WTC11 (cell line): Measurements from ENCODE around the gene CAPN11. TPM values are rescaled to one million over a fixed set of nuclear protein-coding genes. Genes with fewer than 3 reads are reported as not detected.

Source experiments
- ATAC-seq: fragments of 200-7000 bp; cut with Tn5 transposase; 2 replicates; pipeline ENCODE4 v1.10.0; 2021; ENCODE audit warnings: mild to moderate bottlenecking, moderate library complexity
- CTCF ChIA-PET: fragments of 300-600 bp; sonication (Branson Sonifier 250); formaldehyde crosslinking; loops from one replicate; lab custom pipeline; 2021; ENCODE audit warnings: antibody characterized with exemption; lab: Charles Lee
- POLR2A ChIA-PET: fragments of 350-600 bp; sonication (Branson Sonifier 250); formaldehyde crosslinking; loops from one replicate; lab custom pipeline; 2021; ENCODE audit warnings: antibody characterized with exemption; lab: Charles Lee
- DNase-seq: peaks from one replicate; pipeline ENCODE4 v3.0.0; 2021; ENCODE audit warnings: low spot score
- H3K27ac Mint-ChIP-seq: 2 replicates; pipeline ENCODE4 v1.8.0; 2021; ENCODE audit warnings: mixed read lengths
- H3K27me3 Mint-ChIP-seq: 2 replicates; pipeline ENCODE4 v1.8.0; 2021; ENCODE audit warnings: low read depth, mild to moderate bottlenecking, moderate library complexity, mixed read lengths
- H3K36me3 Mint-ChIP-seq: 2 replicates; pipeline ENCODE4 v1.8.0; 2021; ENCODE audit warnings: mixed read lengths
- H3K4me1 Mint-ChIP-seq: 2 replicates; pipeline ENCODE4 v1.8.0; 2022; ENCODE audit warnings: mixed read lengths
- H3K4me3 Mint-ChIP-seq: 2 replicates; pipeline ENCODE4 v1.8.0; 2021; ENCODE audit warnings: mild to moderate bottlenecking, moderate library complexity, mixed read lengths
- H3K9me3 Mint-ChIP-seq: 2 replicates; pipeline ENCODE4 v1.8.0; 2021; ENCODE audit warnings: mixed read lengths
- FOXK1 ChIP-seq: sonication (generic); formaldehyde crosslinking; IDR thresholded peaks from 2 replicates; pipeline ENCODE4 v1.8.0; 2022; ENCODE audit warnings: mild to moderate bottlenecking, moderate library complexity, missing genetic modification reagents
- GABPB1 ChIP-seq: sonication (generic); formaldehyde crosslinking; IDR thresholded peaks from 2 replicates; pipeline ENCODE4 v1.8.1; 2023; ENCODE audit warnings: mild to moderate bottlenecking, missing genetic modification reagents
- MXD4 ChIP-seq: fragments of 250-450 bp; sonication (Bioruptor Pico); IDR thresholded peaks from 2 replicates; pipeline ENCODE4 v1.8.0; 2021; ENCODE audit warnings: mild to moderate bottlenecking, moderate library complexity, borderline replicate concordance
- SMAD4 ChIP-seq: sonication (generic); formaldehyde crosslinking; IDR thresholded peaks from 2 replicates; pipeline ENCODE4 v1.8.0; 2022; ENCODE audit warnings: mild to moderate bottlenecking, missing genetic modification reagents
- ZBTB21 ChIP-seq: sonication (generic); formaldehyde crosslinking; IDR thresholded peaks from 2 replicates; pipeline ENCODE4 v1.8.1; 2023; ENCODE audit warnings: mild to moderate bottlenecking, missing genetic modification reagents, borderline replicate concordance
- ZNF121 ChIP-seq: sonication (generic); formaldehyde crosslinking; IDR thresholded peaks from 2 replicates; pipeline ENCODE4 v1.8.0; 2023; ENCODE audit warnings: missing genetic modification reagents
- ZNF423 ChIP-seq: fragments of 250-450 bp; sonication (Bioruptor Pico); IDR thresholded peaks from 2 replicates; pipeline ENCODE4 v2.1.2; 2022; ENCODE audit warnings: mild to moderate bottlenecking, moderate library complexity
- total RNA-seq: library from RNA; stranded (reverse); gene quantifications from 3 replicates; pipeline ENCODE4 v1.2.3, GENCODE V29; 2021
- TF ChIP-seq, protein P1 (sequence below): sonication (generic); formaldehyde crosslinking; IDR thresholded peaks from 2 replicates; pipeline ENCODE4 v1.8.0; 2022; ENCODE audit warnings: missing genetic modification reagents
- TF ChIP-seq, protein P2 (sequence below): sonication (generic); formaldehyde crosslinking; IDR thresholded peaks from 2 replicates; pipeline ENCODE4 v1.8.0; 2023; ENCODE audit warnings: mild to moderate bottlenecking, missing genetic modification reagents
- TF ChIP-seq, protein P3 (sequence below): fragments of 200-600 bp; IDR thresholded peaks from 2 replicates; pipeline ENCODE4 v1.8.0; 2022; ENCODE audit warnings: antibody characterized with exemption

CAPN11 gene
- total RNA-seq, 1 experiment from 2014 or later, result 2.3 TPM

DNA sequence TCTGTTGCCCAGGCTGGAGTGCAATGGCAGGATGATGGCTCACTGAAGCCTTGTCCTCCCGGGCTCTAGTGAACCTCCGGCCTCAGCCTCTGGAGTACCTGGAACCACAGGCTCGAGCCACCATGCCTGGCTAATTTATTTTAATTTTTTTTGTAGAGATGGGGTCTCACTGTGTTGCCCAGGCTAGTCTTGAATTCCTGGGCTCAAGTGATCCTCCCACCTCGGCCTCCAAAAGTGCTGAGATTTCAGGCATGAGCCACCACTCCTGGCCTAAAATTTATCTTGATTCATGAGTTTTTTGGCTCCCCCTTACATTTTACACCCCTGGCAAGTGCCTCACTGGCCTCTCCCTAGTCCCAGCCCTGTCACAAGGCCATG lies 62.3 kb downstream of the CAPN11 start:
- H3K4me3 Mint-ChIP-seq, result no peak overlapping the region; the same call in 1 of the 2 replicates
- ChIA-PET POLR2A (interaction anchor here (0.9 to 5.7 kb wide), 2 partner anchors 20 to 25 kb away, joined by 3 to 63 read pairs; partner anchors contain the start of gene HSP90AB1), CTCF (interaction anchor here (0.6 to 10.7 kb wide), 16 partner anchors 12 to 146 kb away, joined by 3 to 174 read pairs (median 4); no protein-coding TSS in a partner anchor)
- H3K36me3 Mint-ChIP-seq, result no peaks in the 10 kb centered on the region
- peak overlapping the region; percentile 95 for H3K27ac Mint-ChIP-seq
- TF ChIP-seq ZNF121 (CRISPR knock-in tag) (peak; percentile 90), ZBTB21 (CRISPR knock-in tag) (no peak), MXD4 (CRISPR knock-in tag) (no peak)
- TF ChIP-seq, protein P1, sequence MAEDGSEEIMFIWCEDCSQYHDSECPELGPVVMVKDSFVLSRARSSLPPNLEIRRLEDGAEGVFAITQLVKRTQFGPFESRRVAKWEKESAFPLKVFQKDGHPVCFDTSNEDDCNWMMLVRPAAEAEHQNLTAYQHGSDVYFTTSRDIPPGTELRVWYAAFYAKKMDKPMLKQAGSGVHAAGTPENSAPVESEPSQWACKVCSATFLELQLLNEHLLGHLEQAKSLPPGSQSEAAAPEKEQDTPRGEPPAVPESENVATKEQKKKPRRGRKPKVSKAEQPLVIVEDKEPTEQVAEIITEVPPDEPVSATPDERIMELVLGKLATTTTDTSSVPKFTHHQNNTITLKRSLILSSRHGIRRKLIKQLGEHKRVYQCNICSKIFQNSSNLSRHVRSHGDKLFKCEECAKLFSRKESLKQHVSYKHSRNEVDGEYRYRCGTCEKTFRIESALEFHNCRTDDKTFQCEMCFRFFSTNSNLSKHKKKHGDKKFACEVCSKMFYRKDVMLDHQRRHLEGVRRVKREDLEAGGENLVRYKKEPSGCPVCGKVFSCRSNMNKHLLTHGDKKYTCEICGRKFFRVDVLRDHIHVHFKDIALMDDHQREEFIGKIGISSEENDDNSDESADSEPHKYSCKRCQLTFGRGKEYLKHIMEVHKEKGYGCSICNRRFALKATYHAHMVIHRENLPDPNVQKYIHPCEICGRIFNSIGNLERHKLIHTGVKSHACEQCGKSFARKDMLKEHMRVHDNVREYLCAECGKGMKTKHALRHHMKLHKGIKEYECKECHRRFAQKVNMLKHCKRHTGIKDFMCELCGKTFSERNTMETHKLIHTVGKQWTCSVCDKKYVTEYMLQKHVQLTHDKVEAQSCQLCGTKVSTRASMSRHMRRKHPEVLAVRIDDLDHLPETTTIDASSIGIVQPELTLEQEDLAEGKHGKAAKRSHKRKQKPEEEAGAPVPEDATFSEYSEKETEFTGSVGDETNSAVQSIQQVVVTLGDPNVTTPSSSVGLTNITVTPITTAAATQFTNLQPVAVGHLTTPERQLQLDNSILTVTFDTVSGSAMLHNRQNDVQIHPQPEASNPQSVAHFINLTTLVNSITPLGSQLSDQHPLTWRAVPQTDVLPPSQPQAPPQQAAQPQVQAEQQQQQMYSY, result no peak
- no peaks in the 10 kb centered on the region for H3K9me3 Mint-ChIP-seq
- H3K27me3 Mint-ChIP-seq, result no peaks in the 10 kb centered on the region
- DNase-seq (no peak), ATAC-seq (no peak)
- H3K4me1 Mint-ChIP-seq, result peaks cover 69% of the 10 kb centered on the region

DNA sequence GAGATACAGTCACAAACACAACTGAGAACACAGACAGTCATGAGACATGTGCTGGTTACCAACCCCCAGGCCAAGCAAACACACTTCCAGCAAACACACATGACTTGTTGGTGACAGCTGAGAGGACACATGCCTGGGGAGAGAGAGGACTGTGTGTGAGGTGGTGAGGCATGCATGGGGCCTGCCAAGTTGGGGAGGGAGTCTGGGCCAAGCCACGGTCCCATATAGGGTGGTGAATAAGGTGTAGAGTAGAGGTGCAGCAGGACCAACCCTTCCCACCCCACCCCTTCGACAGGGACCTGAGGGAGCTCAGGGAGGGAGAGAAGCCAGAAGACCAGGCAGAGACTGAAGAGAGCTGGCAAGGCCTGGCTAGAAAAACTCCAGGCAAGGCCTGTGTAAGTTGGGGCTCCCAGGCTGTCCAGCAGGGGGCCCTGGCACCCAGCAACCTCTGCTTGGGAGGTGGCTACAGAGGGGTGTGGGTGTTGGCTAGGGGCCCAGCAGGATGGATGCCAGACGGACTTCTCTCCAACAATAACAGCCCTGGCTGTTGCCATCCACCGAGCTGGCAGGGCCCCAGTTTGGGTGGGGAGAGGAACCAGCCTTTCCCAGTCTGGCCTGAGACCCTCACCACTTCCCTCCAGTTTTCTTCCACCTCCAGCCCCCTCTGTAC lies 62.8 kb downstream of the CAPN11 start:
- Mint-ChIP-seq H3K27ac (peak overlapping the region; percentile 95), H3K4me3 (no peak overlapping the region; the same call in none of the 2 replicates), H3K9me3 (no peaks in the 10 kb centered on the region), H3K27me3 (no peaks in the 10 kb centered on the region), H3K4me1 (peaks cover 69% of the 10 kb centered on the region), H3K36me3 (no peaks in the 10 kb centered on the region)
- DNase-seq, result peak; percentile 70
- TF ChIP-seq SMAD4 (CRISPR knock-in tag), result no peak
- no peak for TF ChIP-seq ZNF121 (CRISPR knock-in tag)
- TF ChIP-seq, protein P2, sequence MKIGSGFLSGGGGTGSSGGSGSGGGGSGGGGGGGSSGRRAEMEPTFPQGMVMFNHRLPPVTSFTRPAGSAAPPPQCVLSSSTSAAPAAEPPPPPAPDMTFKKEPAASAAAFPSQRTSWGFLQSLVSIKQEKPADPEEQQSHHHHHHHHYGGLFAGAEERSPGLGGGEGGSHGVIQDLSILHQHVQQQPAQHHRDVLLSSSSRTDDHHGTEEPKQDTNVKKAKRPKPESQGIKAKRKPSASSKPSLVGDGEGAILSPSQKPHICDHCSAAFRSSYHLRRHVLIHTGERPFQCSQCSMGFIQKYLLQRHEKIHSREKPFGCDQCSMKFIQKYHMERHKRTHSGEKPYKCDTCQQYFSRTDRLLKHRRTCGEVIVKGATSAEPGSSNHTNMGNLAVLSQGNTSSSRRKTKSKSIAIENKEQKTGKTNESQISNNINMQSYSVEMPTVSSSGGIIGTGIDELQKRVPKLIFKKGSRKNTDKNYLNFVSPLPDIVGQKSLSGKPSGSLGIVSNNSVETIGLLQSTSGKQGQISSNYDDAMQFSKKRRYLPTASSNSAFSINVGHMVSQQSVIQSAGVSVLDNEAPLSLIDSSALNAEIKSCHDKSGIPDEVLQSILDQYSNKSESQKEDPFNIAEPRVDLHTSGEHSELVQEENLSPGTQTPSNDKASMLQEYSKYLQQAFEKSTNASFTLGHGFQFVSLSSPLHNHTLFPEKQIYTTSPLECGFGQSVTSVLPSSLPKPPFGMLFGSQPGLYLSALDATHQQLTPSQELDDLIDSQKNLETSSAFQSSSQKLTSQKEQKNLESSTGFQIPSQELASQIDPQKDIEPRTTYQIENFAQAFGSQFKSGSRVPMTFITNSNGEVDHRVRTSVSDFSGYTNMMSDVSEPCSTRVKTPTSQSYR (CRISPR knock-in tag), result no peak
- TF ChIP-seq GABPB1 (CRISPR knock-in tag), result peak; percentile 35; the same call in 1 of the 2 replicates
- 0 out of 2 replicates have a peak, but pooled peaks have one; percentile 14 for TF ChIP-seq FOXK1 (CRISPR knock-in tag)
- peak; percentile 75 for TF ChIP-seq ZNF423 (CRISPR knock-in tag)
- TF ChIP-seq, protein P3, sequence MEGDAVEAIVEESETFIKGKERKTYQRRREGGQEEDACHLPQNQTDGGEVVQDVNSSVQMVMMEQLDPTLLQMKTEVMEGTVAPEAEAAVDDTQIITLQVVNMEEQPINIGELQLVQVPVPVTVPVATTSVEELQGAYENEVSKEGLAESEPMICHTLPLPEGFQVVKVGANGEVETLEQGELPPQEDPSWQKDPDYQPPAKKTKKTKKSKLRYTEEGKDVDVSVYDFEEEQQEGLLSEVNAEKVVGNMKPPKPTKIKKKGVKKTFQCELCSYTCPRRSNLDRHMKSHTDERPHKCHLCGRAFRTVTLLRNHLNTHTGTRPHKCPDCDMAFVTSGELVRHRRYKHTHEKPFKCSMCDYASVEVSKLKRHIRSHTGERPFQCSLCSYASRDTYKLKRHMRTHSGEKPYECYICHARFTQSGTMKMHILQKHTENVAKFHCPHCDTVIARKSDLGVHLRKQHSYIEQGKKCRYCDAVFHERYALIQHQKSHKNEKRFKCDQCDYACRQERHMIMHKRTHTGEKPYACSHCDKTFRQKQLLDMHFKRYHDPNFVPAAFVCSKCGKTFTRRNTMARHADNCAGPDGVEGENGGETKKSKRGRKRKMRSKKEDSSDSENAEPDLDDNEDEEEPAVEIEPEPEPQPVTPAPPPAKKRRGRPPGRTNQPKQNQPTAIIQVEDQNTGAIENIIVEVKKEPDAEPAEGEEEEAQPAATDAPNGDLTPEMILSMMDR, result peak; percentile 45; the same call in 1 of the 2 replicates
- ChIA-PET POLR2A (interaction anchor here (0.9 to 5.7 kb wide), 3 partner anchors 21 to 65 kb away, joined by 3 to 63 read pairs (median 3); partner anchors contain the start of gene HSP90AB1), CTCF (interaction anchor here (0.6 to 10.7 kb wide), 19 partner anchors 13 to 159 kb away, joined by 3 to 174 read pairs (median 4); partner anchors contain the start of gene TMEM151B)
- ATAC-seq, result peak; percentile 5

DNA sequence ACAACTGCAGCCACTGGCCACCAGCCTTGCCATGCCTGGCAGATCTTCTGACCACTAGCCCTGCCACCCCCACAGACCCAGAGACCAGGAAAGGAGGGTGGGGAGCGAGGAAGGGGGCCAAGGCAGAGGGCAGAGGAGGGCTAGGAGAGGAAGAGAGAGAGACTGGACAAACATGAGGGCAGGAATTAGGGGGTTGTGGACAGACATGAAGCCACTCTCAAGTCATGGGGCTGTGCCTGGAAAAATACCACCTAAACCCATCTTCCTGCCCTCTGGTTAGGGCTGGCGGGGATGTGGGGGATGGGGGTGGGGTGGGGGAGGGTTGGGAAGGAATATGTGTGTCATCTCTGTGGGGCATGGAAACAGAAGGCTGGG lies 63.3 kb downstream of the CAPN11 start:
- Mint-ChIP-seq H3K4me1 (peaks cover 69% of the 10 kb centered on the region), H3K9me3 (no peaks in the 10 kb centered on the region), H3K36me3 (no peaks in the 10 kb centered on the region), H3K4me3 (no peak overlapping the region; the same call in 1 of the 2 replicates), H3K27ac (peak overlapping the region; percentile 53; the same call in 1 of the 2 replicates), H3K27me3 (no peaks in the 10 kb centered on the region)
- TF ChIP-seq, protein P3, result 0 out of 2 replicates have a peak, but pooled peaks have one; percentile 6
- TF ChIP-seq, protein P2 (CRISPR knock-in tag), result no peak
- no peak for DNase-seq
- ATAC-seq, result no peak
- CTCF ChIA-PET, result interaction anchor here (0.6 to 10.7 kb wide), 24 partner anchors 13 to 159 kb away, joined by 3 to 174 read pairs (median 5); partner anchors contain the start of genes HSP90AB1, SLC35B2 and TMEM151B
- POLR2A ChIA-PET, result interaction anchor here (0.9 to 5.7 kb wide), 3 partner anchors 22 to 66 kb away, joined by 3 to 63 read pairs (median 3); partner anchors contain the start of gene HSP90AB1
